GM11168 (cell line): ENCODE data around the gene N4BP2.

ENCODE experiments used
- in situ Hi-C: fragments of 300-500 bp; cut with MboI; formaldehyde crosslinking; loops from one replicate; pipeline ENCODE4 v1.12.0; 2022; ENCODE audit warnings: low sequenced_read_pairs; ENCODE audit not compliant: unreplicated experiment

Gene N4BP2

GRCh38 chr4:40204507-40205258 is 148.0 kb downstream of the N4BP2 start:
- in situ Hi-C loops: no loop called here

GRCh38 chr4:40205259-40206198 is 148.9 kb downstream of the N4BP2 start:
- in situ Hi-C loops: no loop called here

- in situ Hi-C loops: no loop called here
These were observed 149.8 kb downstream of the N4BP2 start for GRCh38 chr4:40206426-40206825.
